ENCODE data around the gene CYB5R4.

DNA sequence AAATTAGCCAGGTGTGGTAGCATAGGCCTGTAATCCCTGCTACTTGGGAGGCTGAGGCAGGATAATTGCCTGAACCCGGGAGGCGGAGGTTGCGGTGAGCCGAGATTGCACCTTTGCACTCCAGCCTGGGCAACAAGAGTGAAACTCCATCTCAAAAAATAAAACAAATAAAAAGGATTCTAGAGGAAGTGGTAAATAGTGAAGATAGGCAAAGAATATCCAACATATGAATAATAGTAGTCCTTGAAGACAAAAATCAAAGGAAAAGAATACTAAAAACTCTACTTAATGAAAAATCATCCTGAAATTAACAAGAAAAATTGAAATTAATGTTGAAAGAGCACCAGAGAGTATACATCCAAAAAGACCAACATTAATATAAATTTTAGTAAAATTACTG, 107.0 kb downstream of the CYB5R4 start:
- no peak for TF ChIP-seq CTCF (conservative IDR thresholded peaks at IDR 0.05)
- no peak for TF ChIP-seq ZFX (IDR thresholded peaks at IDR 0.05)

Measured in C4-2B (cell line).